NT2/D1 (cell line): ENCODE data around the gene TSPYL4.

Source experiments
- SUZ12 ChIP-seq: IDR thresholded peaks from 2 replicates; pipeline ENCODE4 v1.6.1; 2011; ENCODE audit not compliant: insufficient read length, insufficient read depth; ENCODE audit errors: extremely low read depth
- YY1 ChIP-seq: IDR thresholded peaks from 2 replicates; pipeline ENCODE4 v1.6.1; 2011; ENCODE audit not compliant: insufficient read length, insufficient read depth
- ZNF274 ChIP-seq: IDR thresholded peaks from 2 replicates; pipeline ENCODE4 v1.6.1; 2011; ENCODE audit warnings: mild to moderate bottlenecking, low read depth, low read length

DNA sequence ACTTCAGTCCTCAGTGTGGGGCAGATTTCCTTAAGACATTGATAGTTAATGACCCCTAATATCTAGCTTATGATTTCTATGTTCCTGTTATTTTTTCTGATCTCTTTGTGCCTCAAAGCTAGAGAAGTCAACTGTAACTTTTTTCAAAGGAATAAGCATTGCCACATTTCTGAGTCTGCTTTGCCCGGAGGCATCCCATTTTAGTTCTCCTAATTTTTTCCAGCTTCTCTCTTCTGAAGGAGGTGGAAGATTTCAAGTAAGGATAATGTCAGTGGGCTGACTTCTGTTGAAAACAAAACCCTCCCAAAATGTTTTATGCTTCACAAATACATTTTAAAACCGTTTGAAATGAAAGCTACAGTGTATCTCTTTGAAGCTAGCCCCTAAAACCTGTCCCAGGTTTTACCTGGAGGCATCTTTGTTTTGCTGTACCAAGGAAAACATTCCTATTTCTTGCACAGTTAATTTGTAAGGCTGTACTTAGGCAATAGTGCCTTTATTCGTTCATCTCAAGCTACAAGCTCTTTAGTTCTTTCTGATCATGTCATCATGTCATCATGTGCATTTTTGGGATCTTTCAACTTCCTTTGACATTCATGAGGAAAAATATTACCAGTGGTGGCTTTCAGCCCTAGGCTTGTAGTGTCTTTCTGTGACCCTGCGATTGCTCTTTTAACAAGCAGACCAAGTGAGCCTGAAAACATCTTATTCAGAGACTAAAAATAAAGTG is 45.7 kb downstream of the TSPYL4 start:
- TF ChIP-seq YY1 (no peak), ZNF274 (no peak), SUZ12 (no peak)
